ENCODE measurements around the gene TOP2A.

Gene TOP2A, protein sequence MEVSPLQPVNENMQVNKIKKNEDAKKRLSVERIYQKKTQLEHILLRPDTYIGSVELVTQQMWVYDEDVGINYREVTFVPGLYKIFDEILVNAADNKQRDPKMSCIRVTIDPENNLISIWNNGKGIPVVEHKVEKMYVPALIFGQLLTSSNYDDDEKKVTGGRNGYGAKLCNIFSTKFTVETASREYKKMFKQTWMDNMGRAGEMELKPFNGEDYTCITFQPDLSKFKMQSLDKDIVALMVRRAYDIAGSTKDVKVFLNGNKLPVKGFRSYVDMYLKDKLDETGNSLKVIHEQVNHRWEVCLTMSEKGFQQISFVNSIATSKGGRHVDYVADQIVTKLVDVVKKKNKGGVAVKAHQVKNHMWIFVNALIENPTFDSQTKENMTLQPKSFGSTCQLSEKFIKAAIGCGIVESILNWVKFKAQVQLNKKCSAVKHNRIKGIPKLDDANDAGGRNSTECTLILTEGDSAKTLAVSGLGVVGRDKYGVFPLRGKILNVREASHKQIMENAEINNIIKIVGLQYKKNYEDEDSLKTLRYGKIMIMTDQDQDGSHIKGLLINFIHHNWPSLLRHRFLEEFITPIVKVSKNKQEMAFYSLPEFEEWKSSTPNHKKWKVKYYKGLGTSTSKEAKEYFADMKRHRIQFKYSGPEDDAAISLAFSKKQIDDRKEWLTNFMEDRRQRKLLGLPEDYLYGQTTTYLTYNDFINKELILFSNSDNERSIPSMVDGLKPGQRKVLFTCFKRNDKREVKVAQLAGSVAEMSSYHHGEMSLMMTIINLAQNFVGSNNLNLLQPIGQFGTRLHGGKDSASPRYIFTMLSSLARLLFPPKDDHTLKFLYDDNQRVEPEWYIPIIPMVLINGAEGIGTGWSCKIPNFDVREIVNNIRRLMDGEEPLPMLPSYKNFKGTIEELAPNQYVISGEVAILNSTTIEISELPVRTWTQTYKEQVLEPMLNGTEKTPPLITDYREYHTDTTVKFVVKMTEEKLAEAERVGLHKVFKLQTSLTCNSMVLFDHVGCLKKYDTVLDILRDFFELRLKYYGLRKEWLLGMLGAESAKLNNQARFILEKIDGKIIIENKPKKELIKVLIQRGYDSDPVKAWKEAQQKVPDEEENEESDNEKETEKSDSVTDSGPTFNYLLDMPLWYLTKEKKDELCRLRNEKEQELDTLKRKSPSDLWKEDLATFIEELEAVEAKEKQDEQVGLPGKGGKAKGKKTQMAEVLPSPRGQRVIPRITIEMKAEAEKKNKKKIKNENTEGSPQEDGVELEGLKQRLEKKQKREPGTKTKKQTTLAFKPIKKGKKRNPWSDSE (N-terminal part only)

DNA sequence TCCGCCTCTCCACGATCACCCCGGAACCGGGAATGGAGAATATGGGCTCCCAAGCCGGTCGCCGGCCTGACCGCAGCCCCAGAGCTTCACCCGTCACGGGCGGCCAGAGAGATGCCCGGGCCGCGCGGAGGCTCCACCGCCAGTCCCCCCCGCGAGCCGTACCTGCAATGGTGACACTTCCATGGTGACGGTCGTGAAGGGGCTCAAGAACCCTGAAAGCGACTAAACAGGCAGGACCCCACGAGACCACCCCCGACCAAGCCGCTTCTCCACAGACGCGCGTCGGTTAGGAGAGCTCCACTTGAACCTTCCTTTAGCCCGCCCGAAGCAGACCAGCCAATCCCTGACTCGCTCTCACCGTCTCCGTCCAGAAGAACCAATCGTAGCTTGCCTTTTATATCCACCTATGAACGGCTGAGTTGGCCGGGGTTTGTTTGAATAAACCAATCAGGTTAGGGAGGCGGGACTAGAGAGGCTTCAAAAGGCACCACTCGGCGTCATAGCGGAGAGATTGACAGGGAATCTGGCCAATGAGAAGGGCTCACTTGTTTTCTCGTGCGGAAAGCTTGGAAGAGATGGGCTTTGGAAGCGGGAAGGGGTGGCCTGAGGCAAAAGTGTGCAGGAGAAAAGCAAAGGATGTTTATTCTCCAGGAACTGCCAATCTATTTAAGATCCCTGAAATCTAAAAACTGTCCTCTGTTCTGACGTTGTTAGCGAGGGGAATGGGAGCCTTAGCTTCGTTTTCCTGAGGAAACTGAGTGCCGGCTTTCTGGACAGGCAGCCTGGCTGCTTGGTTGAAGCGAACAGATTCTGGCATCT lies at the start of gene TOP2A:
TSS of gene TOP2A (minus strand) at position 288 of the 819 bp plus-strand sequence. CDS start at position 183, 105 bp downstream.
- peak; percentile 82 to 99 (median 96) for DNase-seq
- intact Hi-C loops (cut with DNase I), result loop anchor here (10.0 kb wide), 1 partner anchor 113 kb away; the partner anchor contains the start of gene RARA

GRCh38 chr17:40467281-40467867 lies 49.7 kb upstream of the TOP2A start:
- no peak for DNase-seq
- intact Hi-C loops (cut with DNase I), result no loop called here

GRCh38 chr17:40466298-40466971 lies 48.7 kb upstream of the TOP2A start:
- intact Hi-C loops (cut with DNase I), result no loop called here
- no peak for DNase-seq

DNA sequence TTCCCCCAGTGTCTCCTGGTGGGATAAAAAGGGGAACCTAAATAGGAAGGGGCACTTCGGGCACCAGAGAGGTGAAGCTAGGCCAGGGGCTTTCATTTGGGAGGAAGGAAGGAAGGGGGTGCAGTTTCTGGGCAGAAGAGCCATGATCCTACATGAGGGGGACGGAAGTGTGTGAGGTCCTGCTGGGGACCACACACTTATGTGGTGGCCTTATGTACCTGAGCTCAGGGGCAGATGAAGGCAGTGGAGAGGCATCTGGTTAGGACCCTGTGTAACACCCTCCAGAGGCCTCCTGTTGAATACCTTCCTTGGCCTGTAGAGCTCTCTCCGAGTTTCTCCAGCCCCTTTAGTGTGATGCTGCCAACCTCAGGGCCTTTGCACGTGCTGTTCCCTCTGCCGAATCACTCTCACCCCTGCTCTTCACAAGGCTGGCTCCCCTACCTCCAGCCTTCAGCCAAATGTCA lies 46.7 kb upstream of the TOP2A start:
- DNase-seq, result no peak
- intact Hi-C loops (cut with DNase I), result no loop called here

GRCh38 chr17:40463122-40463550 lies 45.4 kb upstream of the TOP2A start:
- DNase-seq, result no peak
- intact Hi-C loops (cut with DNase I), result no loop called here

GRCh38 chr17:40462343-40463121 lies 44.8 kb upstream of the TOP2A start:
- intact Hi-C loops (cut with DNase I), result no loop called here
- no peak for DNase-seq

- no peak for DNase-seq
- intact Hi-C loops (cut with DNase I), result no loop called here
Measured at GRCh38 chr17:40461732-40462342, 44.1 kb upstream of the TOP2A start.

GRCh38 chr17:40460968-40461731 lies 43.5 kb upstream of the TOP2A start:
- intact Hi-C loops (cut with DNase I), result no loop called here

DNA sequence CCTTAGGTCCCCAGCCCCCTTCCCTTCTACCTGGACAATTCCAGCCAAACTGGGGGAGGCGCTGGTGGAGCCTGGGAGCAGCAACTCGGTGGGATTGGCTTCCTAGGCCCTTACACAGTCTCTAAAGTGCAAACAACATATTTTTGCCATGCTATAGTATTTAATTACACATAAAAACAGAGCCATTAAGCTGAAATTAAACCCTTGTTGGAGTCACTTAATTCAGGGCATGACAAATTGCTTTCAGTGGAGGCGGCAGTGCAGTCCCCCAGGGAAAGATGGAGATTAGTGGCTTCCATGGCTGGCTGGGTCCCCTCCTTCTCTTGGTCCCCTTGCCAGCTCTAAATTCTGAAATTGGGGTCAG lies 42.9 kb upstream of the TOP2A start:
- intact Hi-C loops (cut with DNase I), result no loop called here
- DNase-seq, result no peak

More at GRCh38 chr17:40460968-40461731, 43.5 kb upstream of the TOP2A start:
- no peak for DNase-seq

GRCh38 chr17:40459636-40460603 lies 42.2 kb upstream of the TOP2A start:
- intact Hi-C loops (cut with DNase I), result no loop called here
- peak in 1 of 10 donors; percentile 15 for DNase-seq

GRCh38 chr17:40458851-40459482 lies 41.3 kb upstream of the TOP2A start:
- peak in 1 of 10 donors; percentile 9 for DNase-seq
- intact Hi-C loops (cut with DNase I), result no loop called here

DNA sequence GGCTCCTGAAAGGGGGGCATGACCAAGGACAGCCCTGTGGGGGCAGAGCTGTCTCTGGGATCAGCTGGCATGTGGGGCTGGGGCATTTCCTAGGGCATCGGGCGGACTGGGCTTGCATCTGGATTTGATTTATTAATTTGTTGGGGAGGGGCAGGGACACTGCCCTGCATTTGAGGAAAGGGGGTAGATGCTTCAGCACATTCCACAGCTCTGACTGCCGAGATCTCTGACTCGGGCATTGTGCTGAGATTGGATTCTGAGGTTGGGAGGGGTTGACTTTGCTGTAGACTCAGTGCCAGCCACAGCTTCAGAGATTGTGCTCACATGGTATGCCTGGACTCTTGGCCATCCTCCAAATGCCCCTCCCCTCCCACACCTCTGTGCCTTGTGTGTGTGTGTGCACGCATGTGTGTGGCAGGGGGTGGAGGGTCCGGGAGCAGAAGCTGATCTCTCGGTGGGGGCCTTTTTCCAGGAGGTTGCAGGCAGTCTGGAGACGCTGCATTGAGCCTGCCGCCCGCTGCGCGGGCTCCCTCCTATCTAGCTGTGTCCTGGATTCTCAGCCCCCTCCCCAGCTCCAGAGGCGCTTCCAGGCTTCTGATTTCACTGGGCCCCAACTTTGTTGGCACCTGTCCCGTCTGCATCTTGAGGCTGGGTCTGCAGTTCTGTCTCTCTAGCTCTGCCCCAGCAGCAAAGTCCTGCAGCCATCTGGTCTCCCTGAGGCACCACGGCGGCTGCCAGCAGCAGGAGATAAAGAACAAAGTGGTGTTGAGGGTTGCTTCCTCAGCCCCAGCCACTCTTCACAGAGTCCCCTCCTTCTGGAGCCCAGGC lies 40.5 kb upstream of the TOP2A start:
- DNase-seq, result no peak
- intact Hi-C loops (cut with DNase I), result no loop called here

GRCh38 chr17:40457369-40457768 lies 39.7 kb upstream of the TOP2A start:
- intact Hi-C loops (cut with DNase I), result no loop called here
- DNase-seq, result no peak

DNA sequence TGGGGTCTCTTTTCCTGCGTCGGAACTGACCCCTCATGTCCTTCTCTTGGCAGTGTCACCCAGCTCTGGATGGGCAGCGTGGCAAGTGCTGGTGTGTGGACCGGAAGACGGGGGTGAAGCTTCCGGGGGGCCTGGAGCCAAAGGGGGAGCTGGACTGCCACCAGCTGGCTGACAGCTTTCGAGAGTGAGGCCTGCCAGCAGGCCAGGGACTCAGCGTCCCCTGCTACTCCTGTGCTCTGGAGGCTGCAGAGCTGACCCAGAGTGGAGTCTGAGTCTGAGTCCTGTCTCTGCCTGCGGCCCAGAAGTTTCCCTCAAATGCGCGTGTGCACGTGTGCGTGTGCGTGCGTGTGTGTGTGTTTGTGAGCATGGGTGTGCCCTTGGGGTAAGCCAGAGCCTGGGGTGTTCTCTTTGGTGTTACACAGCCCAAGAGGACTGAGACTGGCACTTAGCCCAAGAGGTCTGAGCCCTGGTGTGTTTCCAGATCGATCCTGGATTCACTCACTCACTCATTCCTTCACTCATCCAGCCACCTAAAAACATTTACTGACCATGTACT lies 38.8 kb upstream of the TOP2A start:
- intact Hi-C loops (cut with DNase I), result no loop called here

More for the DNA sequence above, 38.8 kb upstream of the TOP2A start:
- DNase-seq, result peak in 1 of 10 donors; percentile 69
